IMR-90 (cell line): ENCODE data around the gene EXOC1L. TPM values are rescaled to one million over a fixed set of nuclear protein-coding genes. Genes with fewer than 3 reads are reported as not detected.

Source experiments
- ATAC-seq: fragments of 200-7000 bp; cut with Tn5 transposase; 2 replicates; pipeline ENCODE4 v1.9.1; 2020; ENCODE audit warnings: low read depth, mild to moderate bottlenecking, moderate library complexity
- BruUV-seq: library from RNA; stranded (reverse); fragments of 400-500 nt; replicated peaks from 2 replicates; lab custom pipeline; 2021; lab: Mats Ljungman, UMichigan
- CTCF ChIA-PET: fragments of 300-600 bp; formaldehyde crosslinking; extraction: SDS; loops from one replicate; lab custom pipeline; 2021; ENCODE audit warnings: antibody characterized with exemption; lab: Yijun Ruan, JAX
- POLR2A ChIA-PET: fragments of 300-600 bp; sonication (Branson Sonifier 250); formaldehyde crosslinking; loops from one replicate; lab custom pipeline; 2022; ENCODE audit warnings: antibody characterized with exemption; ENCODE audit not compliant: unreplicated experiment; lab: Charles Lee
- DNase-seq: peaks from one replicate; pipeline ENCODE4 v3.0.0; 2013
- H2AFZ ChIP-seq: replicated peaks from 2 replicates; pipeline ENCODE3; 2013; ENCODE audit warnings: low read length, mild to moderate bottlenecking; ENCODE audit not compliant: poor library complexity
- H2AK5ac ChIP-seq: 2 replicates; pipeline ENCODE4 v1.6.1; 2013; ENCODE audit warnings: low read depth, low read length, inconsistent platforms
- H2AK9ac ChIP-seq: replicated peaks from 2 replicates; pipeline ENCODE3; 2013; ENCODE audit warnings: mild to moderate bottlenecking, low read depth, low read length, moderate library complexity; ENCODE audit not compliant: poor library complexity
- H2BK120ac ChIP-seq: 2 replicates; pipeline ENCODE4 v1.6.1; 2013; ENCODE audit warnings: low read depth, low read length, inconsistent platforms
- H2BK15ac ChIP-seq: 3 replicates; pipeline ENCODE4 v1.6.1; 2013; ENCODE audit warnings: low read depth, low read length, inconsistent platforms
- H2BK20ac ChIP-seq: 2 replicates; pipeline ENCODE4 v1.6.1; 2013; ENCODE audit warnings: low read depth, mild to moderate bottlenecking, inconsistent platforms, low read length, moderate library complexity
- H2BK5ac ChIP-seq: 2 replicates; pipeline ENCODE4 v1.6.1; 2013; ENCODE audit warnings: mild to moderate bottlenecking, low read depth, low read length, inconsistent platforms; ENCODE audit not compliant: poor library complexity, severe bottlenecking
- H3K14ac ChIP-seq: replicated peaks from 2 replicates; pipeline ENCODE4 v1.6.1; 2013; ENCODE audit warnings: low read depth, low read length, inconsistent platforms
- H3K18ac ChIP-seq: 2 replicates; pipeline ENCODE4 v1.6.1; 2013; ENCODE audit warnings: low read depth, low read length, control low read depth
- H3K23ac ChIP-seq: 2 replicates; pipeline ENCODE4 v1.6.1; 2013; ENCODE audit warnings: low read depth, low read length, inconsistent platforms
- H3K27ac ChIP-seq: 2 replicates; pipeline ENCODE4 v1.5.1; 2013; ENCODE audit warnings: mild to moderate bottlenecking, control low read depth, low read length; ENCODE audit not compliant: insufficient read depth
- H3K27me3 ChIP-seq: 2 replicates; pipeline ENCODE4 v1.6.1; 2013; ENCODE audit warnings: low read length; ENCODE audit not compliant: control insufficient read depth, insufficient read depth
- H3K36me3 ChIP-seq: 2 replicates; pipeline ENCODE4 v1.6.1; 2013; ENCODE audit warnings: low read length, mixed read lengths; ENCODE audit not compliant: control insufficient read depth, insufficient read depth
- H3K4ac ChIP-seq: 2 replicates; pipeline ENCODE4 v1.6.1; 2013; ENCODE audit warnings: low read depth, low read length, inconsistent platforms
- H3K4me1 ChIP-seq: 2 replicates; pipeline ENCODE4 v1.6.1; 2013; ENCODE audit warnings: low read length, mixed read lengths; ENCODE audit not compliant: control insufficient read depth, insufficient read depth
- H3K4me2 ChIP-seq: 2 replicates; pipeline ENCODE4 v1.6.1; 2013; ENCODE audit warnings: low read depth, mild to moderate bottlenecking, control low read depth, low read length, moderate library complexity
- H3K4me3 ChIP-seq: 2 replicates; pipeline ENCODE4 v1.5.1; 2013; ENCODE audit warnings: low read depth, mild to moderate bottlenecking, control low read depth, low read length, moderate library complexity; ENCODE audit not compliant: insufficient read depth
- H3K56ac ChIP-seq: 2 replicates; pipeline ENCODE4 v1.6.1; 2013; ENCODE audit warnings: low read length, inconsistent platforms; ENCODE audit not compliant: insufficient read depth; ENCODE audit errors: extremely low read depth
- H3K79me1 ChIP-seq, 2 experiments: 2 replicates each; pipeline ENCODE4 v1.6.1; 2013; ENCODE audit warnings: low read length in 2 of 2, inconsistent platforms in 1 of 2, low read depth in 1 of 2
- H3K9ac ChIP-seq: 2 replicates; pipeline ENCODE4 v1.6.1; 2013; ENCODE audit warnings: low read depth, low read length, control low read depth
- H3K9me1 ChIP-seq: 2 replicates; pipeline ENCODE4 v1.6.1; 2013; ENCODE audit warnings: low read length, inconsistent platforms; ENCODE audit not compliant: insufficient read depth
- H3K9me3 ChIP-seq: 2 replicates; pipeline ENCODE4 v1.6.1; 2013; ENCODE audit warnings: low read length; ENCODE audit not compliant: control insufficient read depth, insufficient read depth
- H4K20me1 ChIP-seq: 2 replicates; pipeline ENCODE4 v1.6.1; 2013; ENCODE audit warnings: low read length, inconsistent platforms; ENCODE audit not compliant: insufficient read depth
- H4K5ac ChIP-seq: 2 replicates; pipeline ENCODE4 v1.6.1; 2013; ENCODE audit warnings: mild to moderate bottlenecking, low read depth, low read length, control low read depth
- H4K8ac ChIP-seq, 2 experiments: 2 replicates each; pipeline ENCODE4 v1.6.1; 2013; ENCODE audit warnings: low read depth in 2 of 2, low read length in 2 of 2, control low read depth in 1 of 2, inconsistent platforms in 1 of 2
- H4K91ac ChIP-seq: 2 replicates; pipeline ENCODE4 v1.6.1; 2013; ENCODE audit warnings: low read depth, low read length, inconsistent platforms; ENCODE audit not compliant: insufficient read depth
- BHLHE40 ChIP-seq: fragments of 150-350 bp; IDR thresholded peaks from 2 replicates; pipeline ENCODE4 v1.6.1; 2016; ENCODE audit warnings: mild to moderate bottlenecking, low read depth, low read length
- CEBPB ChIP-seq: IDR thresholded peaks from 2 replicates; pipeline ENCODE4 v1.6.1; 2012; ENCODE audit warnings: low read depth, low read length, improper control_type of control experiment
- CHD1 ChIP-seq: IDR thresholded peaks from 2 replicates; pipeline ENCODE4 v1.6.1; 2012; ENCODE audit warnings: low read depth, low read length, improper control_type of control experiment
- CTCF ChIP-seq: conservative IDR thresholded peaks from 2 replicates; pipeline ENCODE4 v1.5.1; 2012; ENCODE audit warnings: mild to moderate bottlenecking, low read depth, low read length, improper control_type of control experiment
- FOS ChIP-seq: fragments of 150-350 bp; IDR thresholded peaks from 2 replicates; pipeline ENCODE4 v1.6.1; 2016; ENCODE audit warnings: low read depth, low read length
- MAFK ChIP-seq: IDR thresholded peaks from 2 replicates; pipeline ENCODE4 v1.6.1; 2012; ENCODE audit warnings: low read depth, low read length, improper control_type of control experiment
- MAZ ChIP-seq: IDR thresholded peaks from 2 replicates; pipeline ENCODE4 v1.6.1; 2012; ENCODE audit warnings: low read depth, mild to moderate bottlenecking, low read length, improper control_type of control experiment, moderate library complexity, borderline replicate concordance
- MXI1 ChIP-seq: IDR thresholded peaks from 2 replicates; pipeline ENCODE4 v1.6.1; 2012; ENCODE audit warnings: low read depth, mild to moderate bottlenecking, low read length, moderate library complexity, borderline replicate concordance
- NFE2L2 ChIP-seq: fragments of 150-350 bp; IDR thresholded peaks from 2 replicates; pipeline ENCODE4 v1.6.1; 2016; ENCODE audit warnings: low read depth, mild to moderate bottlenecking, low read length
- POLR2A ChIP-seq: IDR thresholded peaks from 2 replicates; pipeline ENCODE4 v1.6.1; 2012; ENCODE audit warnings: mild to moderate bottlenecking, low read depth, low read length
- RAD21 ChIP-seq: IDR thresholded peaks from 2 replicates; pipeline ENCODE4 v1.6.1; 2012; ENCODE audit warnings: low read length, improper control_type of control experiment
- RCOR1 ChIP-seq: IDR thresholded peaks from 2 replicates; pipeline ENCODE4 v1.6.1; 2012; ENCODE audit warnings: mild to moderate bottlenecking, low read length, improper control_type of control experiment; ENCODE audit not compliant: insufficient replicate concordance
- RFX5 ChIP-seq: IDR thresholded peaks from 2 replicates; pipeline ENCODE4 v1.8.0; 2012; ENCODE audit warnings: low read depth, mild to moderate bottlenecking, low read length, moderate library complexity
- SMC3 ChIP-seq: fragments of 150-350 bp; IDR thresholded peaks from 2 replicates; pipeline ENCODE4 v1.6.1; 2016; ENCODE audit warnings: low read depth, mild to moderate bottlenecking, antibody characterized with exemption, low read length, moderate library complexity
- USF2 ChIP-seq: fragments of 150-350 bp; IDR thresholded peaks from 2 replicates; pipeline ENCODE4 v1.6.1; 2017; ENCODE audit warnings: mild to moderate bottlenecking, antibody characterized with exemption, low read length, low read depth
- WGBS, 2 experiments: methylation state at CpG; one replicate each; pipeline versions ENCODE4 v1.1.5 to v1.1.7; 2013; ENCODE audit warnings: missing lambda C conversion rate in 2 of 2; ENCODE audit not compliant: insufficient read length in 1 of 2; ENCODE audit errors: extremely low coverage in 2 of 2; 5-methylcytosine and 5-hydroxymethylcytosine counted together
- dilution Hi-C: fragments of 300-500 bp; cut with HindIII; formaldehyde crosslinking; loops from one replicate; pipeline ENCODE4 v1.14.3; 2018; ENCODE audit warnings: low sequenced_read_pairs; ENCODE audit not compliant: unreplicated experiment
- in situ Hi-C: fragments of 300-500 bp; cut with MboI; formaldehyde crosslinking; loops from 3 replicates; pipeline ENCODE4 v1.14.3; 2019; ENCODE audit warnings: low sequenced_read_pairs, inconsistent platforms, mixed read lengths
- intact Hi-C: fragments of 100-400 bp; cut with micrococcal nuclease; formaldehyde crosslinking; loops from 2 replicates; pipeline ENCODE4 v1.10.0; 2022
- polyA plus RNA-seq, 3 experiments: library from polyadenylated mRNA; depleted of rRNA; stranded (reverse); fragments of >200 nt; gene quantifications; 2 replicates each; pipeline ENCODE4 v1.2.3, GENCODE V29; 2012; ENCODE audit warnings: low replicate concordance in 1 of 3
- total RNA-seq: library from RNA; depleted of rRNA; stranded (reverse); fragments of >200 nt; gene quantifications from 2 replicates; pipeline ENCODE4 v1.2.3, GENCODE V29; 2012
- TF ChIP-seq, protein P1 (sequence below): fragments of 150-350 bp; IDR thresholded peaks from 2 replicates; pipeline ENCODE4 v1.6.1; 2016; ENCODE audit warnings: low read depth, mild to moderate bottlenecking, low read length, moderate library complexity, borderline replicate concordance

Gene EXOC1L
- total and polyA plus RNA-seq, 2 of the 4 experiments (the other 2 are of a cell fraction) = not detected

DNA sequence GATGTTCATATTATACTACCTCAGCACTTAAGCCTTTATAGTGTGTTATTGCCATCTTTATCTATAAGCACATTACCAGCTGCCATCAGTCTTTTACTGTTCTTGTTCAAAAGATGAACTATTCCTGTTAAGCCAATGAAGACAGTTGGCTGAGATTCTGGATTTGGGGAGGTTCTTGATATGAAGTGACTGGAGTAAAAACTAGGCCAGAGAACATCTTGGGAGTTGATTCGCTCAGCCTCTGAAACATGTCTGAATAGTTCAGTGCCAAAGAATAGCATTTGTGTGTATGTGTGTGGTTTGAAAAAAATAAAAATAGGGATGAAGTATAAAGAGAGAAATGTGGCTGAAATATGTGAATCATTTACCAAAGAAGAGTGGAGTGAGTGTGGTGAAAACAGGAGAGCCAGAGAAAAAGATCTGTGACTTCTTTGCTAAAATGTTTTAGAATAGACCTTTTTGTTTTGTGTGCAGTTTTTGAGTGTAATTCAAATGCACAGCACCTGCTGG, 49.0 kb downstream of the EXOC1L start:
- WGBS, 2 experiments = 86% methylated on average over 1 of the region's 1 CpG; no CpG with 5 or more reads in 1 of the 2 experiments
- intact Hi-C loops = loop anchor here (5.0 kb wide), 2 partner anchors 421 to 521 kb away; partner anchors contain the start of gene SRD5A3
- in situ Hi-C loops = loop anchor here (25.0 kb wide), 1 partner anchor 456 kb away; no protein-coding TSS in a partner anchor

More for the DNA sequence above, 49.0 kb downstream of the EXOC1L start:
- Histone ChIP-seq H3K4me3 (no peak overlapping the region), H3K27ac (no peak overlapping the region), H2AFZ (no peak overlapping the region), H2BK120ac (no peak overlapping the region), H4K5ac (no peak overlapping the region), H3K18ac (no peak overlapping the region), H3K36me3 (peaks cover 19% of the 10 kb centered on the region), H3K4ac (no peak overlapping the region), H4K8ac (no peak overlapping the region), H4K20me1 (no peaks in the 10 kb centered on the region), H2BK20ac (no peak overlapping the region), H2AK9ac (no peak overlapping the region), H3K27me3 (no peaks in the 10 kb centered on the region), H3K79me1 (peaks cover 0 to 4% of the 10 kb centered on the region in 2 experiments; a peak in 1 of 4 replicates), H3K9me3 (no peaks in the 10 kb centered on the region), H3K4me2 (no peak overlapping the region), H4K91ac (no peak overlapping the region), H2BK15ac (no peak overlapping the region), H2AK5ac (no peak overlapping the region), H3K56ac (no peak overlapping the region), H2BK5ac (no peak overlapping the region), H3K14ac (no peak overlapping the region), H3K9me1 (peaks cover 2% of the 10 kb centered on the region; the same call in 1 of the 2 replicates), H3K23ac (no peak overlapping the region), H3K4me1 (peaks cover 2% of the 10 kb centered on the region; the same call in 1 of the 2 replicates), H3K9ac (no peak overlapping the region)
- TF ChIP-seq RCOR1 = no peak
- TF ChIP-seq, protein P1, sequence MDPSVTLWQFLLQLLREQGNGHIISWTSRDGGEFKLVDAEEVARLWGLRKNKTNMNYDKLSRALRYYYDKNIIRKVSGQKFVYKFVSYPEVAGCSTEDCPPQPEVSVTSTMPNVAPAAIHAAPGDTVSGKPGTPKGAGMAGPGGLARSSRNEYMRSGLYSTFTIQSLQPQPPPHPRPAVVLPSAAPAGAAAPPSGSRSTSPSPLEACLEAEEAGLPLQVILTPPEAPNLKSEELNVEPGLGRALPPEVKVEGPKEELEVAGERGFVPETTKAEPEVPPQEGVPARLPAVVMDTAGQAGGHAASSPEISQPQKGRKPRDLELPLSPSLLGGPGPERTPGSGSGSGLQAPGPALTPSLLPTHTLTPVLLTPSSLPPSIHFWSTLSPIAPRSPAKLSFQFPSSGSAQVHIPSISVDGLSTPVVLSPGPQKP = no peak
- TF ChIP-seq SMC3 = no peak
- TF ChIP-seq MXI1 = no peak
- TF ChIP-seq CHD1 = no peak
- TF ChIP-seq USF2 = no peak
- TF ChIP-seq CTCF = no peak
- no peak for TF ChIP-seq MAFK
- TF ChIP-seq NFE2L2 = no peak
- no peak for TF ChIP-seq RAD21
- TF ChIP-seq RFX5 = no peak
- TF ChIP-seq MAZ = no peak
- TF ChIP-seq FOS = no peak
- TF ChIP-seq POLR2A = no peak
- TF ChIP-seq BHLHE40 = no peak
- no peak for TF ChIP-seq CEBPB
- no peak for ATAC-seq
- BruUV-seq = no TSS peak
- ChIA-PET POLR2A (no interaction called here), CTCF (interaction anchor here (0.6 kb wide), 1 partner anchor 736 kb away, joined by 4 read pairs; no protein-coding TSS in a partner anchor)
- DNase-seq = peak; percentile 20
- dilution Hi-C loops = no loop called here
